Measurements from ENCODE around the gene PSMD12.
"Not testable (repeated sequence)": the region's sequence is repeated elsewhere in the genome, so short reads cannot be mapped to it uniquely, and the experiment has no call there.

The PSMD12 gene

GRCh38 chr17:67336859-67337258 is 29.5 kb downstream of the PSMD12 start:
- TF ChIP-seq EZH2phosphoT487 (IDR thresholded peaks at IDR 0.05; ENCODE audit: borderline replicate concordance, low read length) (no peak), CTCF (IDR thresholded peaks at IDR 0.05; ENCODE audit: low read depth, low read length, poor library complexity, severe bottlenecking) (no peak)
- Histone ChIP-seq H3K27me3 (ENCODE audit: control insufficient read depth, low read length) (no peaks in the 10 kb centered on the region), H3K4me1 (ENCODE audit: control insufficient read depth, low read length) (no peaks in the 10 kb centered on the region), H3K27ac (ENCODE audit: low read depth, low read length) (no peak overlapping the region), H3K9me2 (replicated peaks; ENCODE audit: control insufficient read depth, low read length) (no peaks in the 10 kb centered on the region), H3K36me3 (ENCODE audit: control insufficient read depth, low read length) (peaks cover 26% of the 10 kb centered on the region), H3K9me3 (ENCODE audit: control insufficient read depth, insufficient read depth, low read length) (no peaks in the 10 kb centered on the region), H3F3A (ENCODE audit: control insufficient read depth, insufficient read depth) (peaks cover 34% of the 10 kb centered on the region), H3K79me2 (ENCODE audit: control insufficient read depth, low read length) (no peaks in the 10 kb centered on the region), H3K4me3 (ENCODE audit: low read length) (no peak overlapping the region), H4K20me1 (ENCODE audit: control insufficient read depth, insufficient read depth, low read depth, low read length) (no peaks in the 10 kb centered on the region), H3K4me2 (ENCODE audit: low read length) (no peak overlapping the region)

GRCh38 chr17:67335245-67335835 is 31.0 kb downstream of the PSMD12 start:
- Histone ChIP-seq H3K4me3 (ENCODE audit: low read length) (no peak overlapping the region), H4K20me1 (ENCODE audit: control insufficient read depth, insufficient read depth, low read depth, low read length) (no peaks in the 10 kb centered on the region)

GRCh38 chr17:67332162-67332508 is 34.2 kb downstream of the PSMD12 start:
- H3K79me2 ChIP-seq (ENCODE audit: control insufficient read depth, low read length); H3F3A ChIP-seq (ENCODE audit: control insufficient read depth, insufficient read depth): not testable (repeated sequence)

More at GRCh38 chr17:67335245-67335835, 31.0 kb downstream of the PSMD12 start:
- H3K9me2 ChIP-seq (replicated peaks; ENCODE audit: control insufficient read depth, low read length) = no peaks in the 10 kb centered on the region
- TF ChIP-seq CTCF (IDR thresholded peaks at IDR 0.05; ENCODE audit: low read depth, low read length, poor library complexity, severe bottlenecking) (no peak), EZH2phosphoT487 (IDR thresholded peaks at IDR 0.05; ENCODE audit: borderline replicate concordance, low read length) (no peak)
- H3K27ac ChIP-seq (ENCODE audit: low read depth, low read length) = no peak overlapping the region
- peaks cover 11% of the 10 kb centered on the region for H3K36me3 ChIP-seq (ENCODE audit: control insufficient read depth, low read length)
- H3K79me2 ChIP-seq (ENCODE audit: control insufficient read depth, low read length) = no peaks in the 10 kb centered on the region
- peaks cover 28% of the 10 kb centered on the region for H3F3A ChIP-seq (ENCODE audit: control insufficient read depth, insufficient read depth)
- H3K9me3 ChIP-seq (ENCODE audit: control insufficient read depth, insufficient read depth, low read length) = no peaks in the 10 kb centered on the region
- no peak overlapping the region for H3K4me2 ChIP-seq (ENCODE audit: low read length)
- no peaks in the 10 kb centered on the region for H3K27me3 ChIP-seq (ENCODE audit: control insufficient read depth, low read length)
- H3K4me1 ChIP-seq (ENCODE audit: control insufficient read depth, low read length) = 0 out of 2 replicates have a peak, but pooled peaks cover 3% of the 10 kb centered on the region

GRCh38 chr17:67331381-67332161 is 34.8 kb downstream of the PSMD12 start:
- H3K36me3 ChIP-seq (ENCODE audit: control insufficient read depth, low read length); H3K4me2 ChIP-seq (ENCODE audit: low read length); H3K27ac ChIP-seq (ENCODE audit: low read depth, low read length); H4K20me1 ChIP-seq (ENCODE audit: control insufficient read depth, insufficient read depth, low read depth, low read length); H3K9me2 ChIP-seq (replicated peaks; ENCODE audit: control insufficient read depth, low read length); H3K27me3 ChIP-seq (ENCODE audit: control insufficient read depth, low read length); H3K4me3 ChIP-seq (ENCODE audit: low read length); H3K79me2 ChIP-seq (ENCODE audit: control insufficient read depth, low read length); H3K4me1 ChIP-seq (ENCODE audit: control insufficient read depth, low read length); H3K9me3 ChIP-seq (ENCODE audit: control insufficient read depth, insufficient read depth, low read length); H3F3A ChIP-seq (ENCODE audit: control insufficient read depth, insufficient read depth): not testable (repeated sequence)

More at GRCh38 chr17:67332162-67332508, 34.2 kb downstream of the PSMD12 start:
- H3K27me3 ChIP-seq (ENCODE audit: control insufficient read depth, low read length); H3K36me3 ChIP-seq (ENCODE audit: control insufficient read depth, low read length); H3K4me2 ChIP-seq (ENCODE audit: low read length); H3K27ac ChIP-seq (ENCODE audit: low read depth, low read length); H3K4me3 ChIP-seq (ENCODE audit: low read length); H3K9me2 ChIP-seq (replicated peaks; ENCODE audit: control insufficient read depth, low read length); H3K9me3 ChIP-seq (ENCODE audit: control insufficient read depth, insufficient read depth, low read length); H3K4me1 ChIP-seq (ENCODE audit: control insufficient read depth, low read length); H4K20me1 ChIP-seq (ENCODE audit: control insufficient read depth, insufficient read depth, low read depth, low read length): not testable (repeated sequence)
